ENCODE measurements around the gene TMEM222. TPM values are rescaled to one million over a fixed set of nuclear protein-coding genes. Genes with fewer than 3 reads are reported as not detected.

TMEM222 gene
- total RNA-seq, 1 donor from 2014 or later = 38.6 TPM

GRCh38 chr1:27343639-27344025, 21.7 kb downstream of the TMEM222 start:
- H3K4me3 Mint-ChIP-seq = peak overlapping the region; percentile 89
- TF ChIP-seq, protein P1, sequence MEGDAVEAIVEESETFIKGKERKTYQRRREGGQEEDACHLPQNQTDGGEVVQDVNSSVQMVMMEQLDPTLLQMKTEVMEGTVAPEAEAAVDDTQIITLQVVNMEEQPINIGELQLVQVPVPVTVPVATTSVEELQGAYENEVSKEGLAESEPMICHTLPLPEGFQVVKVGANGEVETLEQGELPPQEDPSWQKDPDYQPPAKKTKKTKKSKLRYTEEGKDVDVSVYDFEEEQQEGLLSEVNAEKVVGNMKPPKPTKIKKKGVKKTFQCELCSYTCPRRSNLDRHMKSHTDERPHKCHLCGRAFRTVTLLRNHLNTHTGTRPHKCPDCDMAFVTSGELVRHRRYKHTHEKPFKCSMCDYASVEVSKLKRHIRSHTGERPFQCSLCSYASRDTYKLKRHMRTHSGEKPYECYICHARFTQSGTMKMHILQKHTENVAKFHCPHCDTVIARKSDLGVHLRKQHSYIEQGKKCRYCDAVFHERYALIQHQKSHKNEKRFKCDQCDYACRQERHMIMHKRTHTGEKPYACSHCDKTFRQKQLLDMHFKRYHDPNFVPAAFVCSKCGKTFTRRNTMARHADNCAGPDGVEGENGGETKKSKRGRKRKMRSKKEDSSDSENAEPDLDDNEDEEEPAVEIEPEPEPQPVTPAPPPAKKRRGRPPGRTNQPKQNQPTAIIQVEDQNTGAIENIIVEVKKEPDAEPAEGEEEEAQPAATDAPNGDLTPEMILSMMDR (conservative IDR thresholded peaks at IDR 0.05) = no peak
- H3K27ac Mint-ChIP-seq = peak overlapping the region; percentile 89
- H3K9me3 Mint-ChIP-seq = no peaks in the 10 kb centered on the region
- peaks cover 4% of the 10 kb centered on the region for H3K36me3 Mint-ChIP-seq
- H3K27me3 Mint-ChIP-seq = no peaks in the 10 kb centered on the region
- H3K4me1 Mint-ChIP-seq (ENCODE audit: unreplicated experiment) = peaks cover 33% of the 10 kb centered on the region
- DNase-seq (ENCODE audit: extremely low spot score, unreplicated experiment) = no peak

DNA sequence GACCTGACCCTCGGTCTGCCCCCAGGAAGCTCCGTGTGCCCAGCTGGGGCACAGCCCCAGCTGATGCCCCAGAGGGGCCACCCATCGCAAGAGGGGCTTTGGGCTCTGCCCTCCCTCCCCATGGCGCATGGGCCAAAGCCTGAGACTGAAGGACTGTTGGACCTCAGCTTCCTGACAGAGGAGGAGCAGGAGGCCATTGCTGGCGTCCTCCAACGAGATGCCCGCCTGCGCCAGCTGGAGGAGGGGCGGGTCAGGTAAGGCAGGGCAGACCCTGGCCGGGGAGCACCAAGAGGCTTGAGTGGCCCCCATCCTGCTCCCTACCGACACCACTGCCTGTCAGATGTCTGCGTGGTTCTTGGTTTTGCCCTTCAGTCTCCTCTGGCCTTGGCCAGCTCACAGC, 23.3 kb downstream of the TMEM222 start:
- Mint-ChIP-seq H3K36me3 (peaks cover 4% of the 10 kb centered on the region), H3K27ac (no peak overlapping the region), H3K4me1 (ENCODE audit: unreplicated experiment) (peaks cover 22% of the 10 kb centered on the region), H3K9me3 (no peaks in the 10 kb centered on the region), H3K27me3 (no peaks in the 10 kb centered on the region), H3K4me3 (no peak overlapping the region)
- DNase-seq (ENCODE audit: extremely low spot score, unreplicated experiment) = no peak
- TF ChIP-seq, protein P1 (conservative IDR thresholded peaks at IDR 0.05) = no peak

- no peak for DNase-seq (ENCODE audit: extremely low spot score, unreplicated experiment)
- Mint-ChIP-seq H3K36me3 (peaks cover 4% of the 10 kb centered on the region), H3K27me3 (peaks cover 4% of the 10 kb centered on the region), H3K4me1 (ENCODE audit: unreplicated experiment) (peaks cover 18% of the 10 kb centered on the region), H3K9me3 (no peaks in the 10 kb centered on the region), H3K4me3 (peak overlapping the region; percentile 63), H3K27ac (no peak overlapping the region)
- TF ChIP-seq, protein P1 (conservative IDR thresholded peaks at IDR 0.05) = no peak
These were observed 24.4 kb downstream of the TMEM222 start for GRCh38 chr1:27346357-27346756.

DNA sequence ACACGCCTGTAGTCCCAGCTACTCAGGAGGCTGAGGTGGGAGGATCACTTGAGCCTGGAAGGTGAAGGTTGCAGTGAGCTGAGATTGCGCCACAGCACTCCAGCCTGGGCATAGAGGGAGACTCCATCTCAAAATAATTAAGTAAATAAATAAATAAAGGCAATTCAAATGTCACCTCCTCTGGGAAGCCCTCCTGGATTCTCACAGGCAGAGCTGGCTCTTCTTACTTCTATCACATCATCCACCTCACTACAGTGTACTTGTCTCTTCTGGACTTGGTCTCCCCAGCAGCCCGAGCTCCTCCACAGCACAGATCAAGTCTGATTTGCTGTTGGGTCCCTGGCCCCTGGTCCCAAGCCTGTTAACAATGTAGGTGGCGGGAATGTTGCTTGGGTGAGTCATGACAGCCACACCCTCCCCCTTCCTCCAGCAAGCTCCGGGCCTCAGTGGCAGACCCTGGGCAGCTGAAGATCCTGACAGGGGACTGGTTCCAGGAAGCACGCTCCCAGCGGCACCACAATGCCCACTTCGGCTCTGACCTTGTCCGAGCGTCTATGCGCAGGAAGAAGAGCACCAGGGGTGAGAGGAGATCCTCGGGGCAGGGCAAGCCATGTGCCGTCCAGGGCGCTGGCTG, 25.1 kb downstream of the TMEM222 start:
- Mint-ChIP-seq H3K27ac (peak overlapping the region; percentile 86), H3K27me3 (peaks cover 4% of the 10 kb centered on the region), H3K4me3 (peak overlapping the region; percentile 70), H3K9me3 (no peaks in the 10 kb centered on the region), H3K36me3 (peaks cover 4% of the 10 kb centered on the region), H3K4me1 (ENCODE audit: unreplicated experiment) (peaks cover 20% of the 10 kb centered on the region)
- TF ChIP-seq, protein P1 (conservative IDR thresholded peaks at IDR 0.05) = no peak
- no peak for DNase-seq (ENCODE audit: extremely low spot score, unreplicated experiment)

- Mint-ChIP-seq H3K9me3 (no peaks in the 10 kb centered on the region), H3K27ac (peak overlapping the region; percentile 29), H3K36me3 (peaks cover 4% of the 10 kb centered on the region), H3K4me1 (ENCODE audit: unreplicated experiment) (peaks cover 9% of the 10 kb centered on the region), H3K27me3 (peaks cover 4% of the 10 kb centered on the region), H3K4me3 (peak overlapping the region; percentile 66)
- DNase-seq (ENCODE audit: extremely low spot score, unreplicated experiment) = no peak
- TF ChIP-seq, protein P1 (conservative IDR thresholded peaks at IDR 0.05) = no peak
These were observed 27.2 kb downstream of the TMEM222 start for GRCh38 chr1:27348861-27349783.

Measured in type B pancreatic cell (in vitro differentiated cells).